GM19395 (cell line): ENCODE data around the gene SLC28A2.

Source experiments
- ATAC-seq: cut with Tn5 transposase; IDR thresholded peaks from one replicate; pipeline ENCODE4 v1.9.1; 2021; ENCODE audit warnings: mild to moderate bottlenecking, moderate library complexity; ENCODE audit not compliant: unreplicated experiment

SLC28A2 gene

GRCh38 chr15:45320581-45321205, 68.7 kb downstream of the SLC28A2 start:
- no peak for ATAC-seq

- no peak for ATAC-seq
Observed at GRCh38 chr15:45326280-45326679, 74.2 kb downstream of the SLC28A2 start.

GRCh38 chr15:45326741-45327140, 74.7 kb downstream of the SLC28A2 start:
- ATAC-seq, result no peak
